ENCODE results near the gene GPC3. TPM values are rescaled to one million over a fixed set of nuclear protein-coding genes. Genes with fewer than 3 reads are reported as not detected.
A peak's percentile ranks its signal among the peaks of the same experiment; 100 is the strongest.

The GPC3 gene
- total RNA-seq, 1 experiment from 2014 or later: 32.4 TPM

GRCh38 chrX:134023851-134024281, 38.5 kb upstream of the GPC3 start:
- ATAC-seq: no peak
- POLR2A ChIA-PET: no interaction called here
- no peaks in the 10 kb centered on the region for H3K36me3 Mint-ChIP-seq

GRCh38 chrX:134020910-134021309, 35.5 kb upstream of the GPC3 start:
- ATAC-seq (peak; percentile 88), DNase-seq (ENCODE audit: low spot score) (no peak)
- Mint-ChIP-seq H3K9me3 (no peaks in the 10 kb centered on the region), H3K27ac (no peak overlapping the region), H3K4me3 (no peak overlapping the region), H3K27me3 (ENCODE audit: low read depth) (no peaks in the 10 kb centered on the region), H3K4me1 (peaks cover 4% of the 10 kb centered on the region; the same call in 1 of the 2 replicates), H3K36me3 (no peaks in the 10 kb centered on the region)
- CTCF ChIA-PET: interaction anchor here (0.6 to 2.7 kb wide), 21 partner anchors 36 to 307 kb away, joined by 3 to 73 read pairs (median 3); partner anchors contain the start of gene GPC3
- POLR2A ChIA-PET: interaction anchor here (1.0 kb wide), 1 partner anchor 222 kb away, joined by 4 read pairs; no protein-coding TSS in a partner anchor
- no peak for TF ChIP-seq ZNF423 (CRISPR knock-in tag; IDR thresholded peaks at IDR 0.05)
- no peak for TF ChIP-seq ERG (CRISPR knock-in tag; IDR thresholded peaks at IDR 0.05)
- no peak for TF ChIP-seq NFYB (CRISPR knock-in tag; conservative IDR thresholded peaks at IDR 0.05; ENCODE audit: low read depth)
- no peak for TF ChIP-seq FOXP1 (CRISPR knock-in tag; IDR thresholded peaks at IDR 0.05; ENCODE audit: borderline replicate concordance)
- no peak for TF ChIP-seq HMGXB4 (CRISPR knock-in tag; IDR thresholded peaks at IDR 0.05)
- TF ChIP-seq, protein P1, sequence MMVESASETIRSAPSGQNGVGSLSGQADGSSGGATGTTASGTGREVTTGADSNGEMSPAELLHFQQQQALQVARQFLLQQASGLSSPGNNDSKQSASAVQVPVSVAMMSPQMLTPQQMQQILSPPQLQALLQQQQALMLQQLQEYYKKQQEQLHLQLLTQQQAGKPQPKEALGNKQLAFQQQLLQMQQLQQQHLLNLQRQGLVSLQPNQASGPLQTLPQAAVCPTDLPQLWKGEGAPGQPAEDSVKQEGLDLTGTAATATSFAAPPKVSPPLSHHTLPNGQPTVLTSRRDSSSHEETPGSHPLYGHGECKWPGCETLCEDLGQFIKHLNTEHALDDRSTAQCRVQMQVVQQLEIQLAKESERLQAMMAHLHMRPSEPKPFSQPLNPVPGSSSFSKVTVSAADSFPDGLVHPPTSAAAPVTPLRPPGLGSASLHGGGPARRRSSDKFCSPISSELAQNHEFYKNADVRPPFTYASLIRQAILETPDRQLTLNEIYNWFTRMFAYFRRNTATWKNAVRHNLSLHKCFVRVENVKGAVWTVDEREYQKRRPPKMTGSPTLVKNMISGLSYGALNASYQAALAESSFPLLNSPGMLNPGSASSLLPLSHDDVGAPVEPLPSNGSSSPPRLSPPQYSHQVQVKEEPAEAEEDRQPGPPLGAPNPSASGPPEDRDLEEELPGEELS (CRISPR knock-in tag; IDR thresholded peaks at IDR 0.05): no peak
- TF ChIP-seq FOXJ3 (CRISPR knock-in tag; IDR thresholded peaks at IDR 0.05; ENCODE audit: borderline replicate concordance): no peak
- TF ChIP-seq, protein P2, sequence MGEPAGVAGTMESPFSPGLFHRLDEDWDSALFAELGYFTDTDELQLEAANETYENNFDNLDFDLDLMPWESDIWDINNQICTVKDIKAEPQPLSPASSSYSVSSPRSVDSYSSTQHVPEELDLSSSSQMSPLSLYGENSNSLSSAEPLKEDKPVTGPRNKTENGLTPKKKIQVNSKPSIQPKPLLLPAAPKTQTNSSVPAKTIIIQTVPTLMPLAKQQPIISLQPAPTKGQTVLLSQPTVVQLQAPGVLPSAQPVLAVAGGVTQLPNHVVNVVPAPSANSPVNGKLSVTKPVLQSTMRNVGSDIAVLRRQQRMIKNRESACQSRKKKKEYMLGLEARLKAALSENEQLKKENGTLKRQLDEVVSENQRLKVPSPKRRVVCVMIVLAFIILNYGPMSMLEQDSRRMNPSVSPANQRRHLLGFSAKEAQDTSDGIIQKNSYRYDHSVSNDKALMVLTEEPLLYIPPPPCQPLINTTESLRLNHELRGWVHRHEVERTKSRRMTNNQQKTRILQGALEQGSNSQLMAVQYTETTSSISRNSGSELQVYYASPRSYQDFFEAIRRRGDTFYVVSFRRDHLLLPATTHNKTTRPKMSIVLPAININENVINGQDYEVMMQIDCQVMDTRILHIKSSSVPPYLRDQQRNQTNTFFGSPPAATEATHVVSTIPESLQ (CRISPR knock-in tag; IDR thresholded peaks at IDR 0.05): no peak
- no peak for TF ChIP-seq TCF7 (CRISPR knock-in tag; IDR thresholded peaks at IDR 0.05; ENCODE audit: low read depth)
- TF ChIP-seq, protein P3, sequence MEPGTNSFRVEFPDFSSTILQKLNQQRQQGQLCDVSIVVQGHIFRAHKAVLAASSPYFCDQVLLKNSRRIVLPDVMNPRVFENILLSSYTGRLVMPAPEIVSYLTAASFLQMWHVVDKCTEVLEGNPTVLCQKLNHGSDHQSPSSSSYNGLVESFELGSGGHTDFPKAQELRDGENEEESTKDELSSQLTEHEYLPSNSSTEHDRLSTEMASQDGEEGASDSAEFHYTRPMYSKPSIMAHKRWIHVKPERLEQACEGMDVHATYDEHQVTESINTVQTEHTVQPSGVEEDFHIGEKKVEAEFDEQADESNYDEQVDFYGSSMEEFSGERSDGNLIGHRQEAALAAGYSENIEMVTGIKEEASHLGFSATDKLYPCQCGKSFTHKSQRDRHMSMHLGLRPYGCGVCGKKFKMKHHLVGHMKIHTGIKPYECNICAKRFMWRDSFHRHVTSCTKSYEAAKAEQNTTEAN (CRISPR knock-in tag; IDR thresholded peaks at IDR 0.05): no peak
- no peak for TF ChIP-seq ZNF219 (CRISPR knock-in tag; IDR thresholded peaks at IDR 0.05; ENCODE audit: borderline replicate concordance)
- TF ChIP-seq ETV6 (CRISPR knock-in tag; IDR thresholded peaks at IDR 0.05): no peak
- no peak for TF ChIP-seq IRF2 (CRISPR knock-in tag; IDR thresholded peaks at IDR 0.05; ENCODE audit: borderline replicate concordance, low read depth)
- TF ChIP-seq PRRX2 (CRISPR knock-in tag; IDR thresholded peaks at IDR 0.05): no peak
- no peak for TF ChIP-seq CREB1 (CRISPR knock-in tag; IDR thresholded peaks at IDR 0.05)
- no peak for TF ChIP-seq EMX1 (CRISPR knock-in tag; IDR thresholded peaks at IDR 0.05)
- no peak for TF ChIP-seq PREB (CRISPR knock-in tag; IDR thresholded peaks at IDR 0.05; ENCODE audit: borderline replicate concordance)

More at GRCh38 chrX:134023851-134024281, 38.5 kb upstream of the GPC3 start:
- CTCF ChIA-PET: no interaction called here
- no peak overlapping the region for H3K4me3 Mint-ChIP-seq
- H3K27me3 Mint-ChIP-seq (ENCODE audit: low read depth): no peaks in the 10 kb centered on the region
- DNase-seq (ENCODE audit: low spot score): no peak
- TF ChIP-seq USF2 (CRISPR knock-in tag; IDR thresholded peaks at IDR 0.05) (no peak), GABPB1 (CRISPR knock-in tag; IDR thresholded peaks at IDR 0.05) (peak; percentile 66; the same call in 1 of the 2 replicates), ZNF232 (CRISPR knock-in tag; IDR thresholded peaks at IDR 0.05) (no peak)
- no peak overlapping the region for H3K27ac Mint-ChIP-seq
- peaks cover 12% of the 10 kb centered on the region for H3K4me1 Mint-ChIP-seq
- no peaks in the 10 kb centered on the region for H3K9me3 Mint-ChIP-seq
